ENCODE data around the gene GID4.

The GID4 gene

GRCh38 chr17:18018411-18018921 is 20.7 kb upstream of the GID4 start:
- no peak for DNase-seq

- no peak for DNase-seq
Observed at GRCh38 chr17:18019838-18020154, 19.4 kb upstream of the GID4 start.

GRCh38 chr17:18020971-18021370 is 18.2 kb upstream of the GID4 start:
- no peak for DNase-seq

- DNase-seq = no peak
Observed at GRCh38 chr17:18021372-18021771, 17.8 kb upstream of the GID4 start.

- no peak for DNase-seq
Observed at GRCh38 chr17:18025241-18025944, 13.8 kb upstream of the GID4 start.

- DNase-seq = no peak
Observed at GRCh38 chr17:18025945-18026776, 13.0 kb upstream of the GID4 start.

GRCh38 chr17:18027280-18027679 is 11.9 kb upstream of the GID4 start:
- DNase-seq = no peak

- DNase-seq = no peak
Observed at GRCh38 chr17:18028114-18028951, 10.9 kb upstream of the GID4 start.

- no peak for DNase-seq
Observed at GRCh38 chr17:18028952-18029540, 10.2 kb upstream of the GID4 start.

GRCh38 chr17:18031955-18032354 is 7.3 kb upstream of the GID4 start:
- no peak for DNase-seq

- DNase-seq = peak; percentile 44
Observed at GRCh38 chr17:18033442-18034099, 5.6 kb upstream of the GID4 start.

GRCh38 chr17:18035704-18036103 is 3.5 kb upstream of the GID4 start:
- no peak for DNase-seq

- no peak for DNase-seq
Observed at GRCh38 chr17:18037486-18037885, 1.7 kb upstream of the GID4 start.

- no peak for DNase-seq
Observed at GRCh38 chr17:18038149-18038850, 908 bp upstream of the GID4 start.

GRCh38 chr17:18039535-18040260 is 490 bp downstream of the GID4 start:
- DNase-seq = no peak

- no peak for DNase-seq
Observed at GRCh38 chr17:18040261-18040858, 1.2 kb downstream of the GID4 start.

- no peak for DNase-seq
Observed at GRCh38 chr17:18041776-18042175, 2.6 kb downstream of the GID4 start.

- no peak for DNase-seq
Observed at GRCh38 chr17:18042983-18043382, 3.8 kb downstream of the GID4 start.

- no peak for DNase-seq
Observed at GRCh38 chr17:18043491-18043890, 4.3 kb downstream of the GID4 start.

- DNase-seq = no peak
Observed at GRCh38 chr17:18044609-18045008, 5.4 kb downstream of the GID4 start.
